C1 segment of cervical spinal cord (tissue), 14 donors: ENCODE results near the gene MID2.
A peak's percentile ranks its signal among the peaks of the same experiment; 100 is the strongest.
"Not testable (repeated sequence)": the region's sequence is repeated elsewhere in the genome, so short reads cannot be mapped to it uniquely, and the experiment has no call there.

Experiments
- DNase-seq, 14 donors: peaks; one replicate each; lab custom pipeline; 2025; lab: John Stamatoyannopoulos, UW

The MID2 gene

DNA sequence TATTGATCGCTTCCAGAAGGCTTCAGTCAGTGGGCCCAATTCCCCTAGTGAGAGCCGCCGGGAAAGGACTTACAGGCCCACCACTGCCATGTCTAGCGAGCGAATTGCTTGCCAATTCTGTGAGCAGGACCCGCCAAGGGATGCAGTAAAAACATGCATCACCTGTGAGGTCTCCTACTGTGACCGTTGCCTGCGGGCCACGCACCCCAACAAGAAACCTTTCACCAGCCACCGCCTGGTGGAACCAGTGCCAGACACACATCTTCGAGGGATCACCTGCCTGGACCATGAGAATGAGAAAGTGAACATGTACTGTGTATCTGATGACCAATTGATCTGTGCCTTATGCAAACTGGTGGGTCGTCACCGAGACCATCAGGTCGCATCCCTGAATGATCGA lies 15.3 kb downstream of the MID2 start:
- no peak for DNase-seq

- DNase-seq = no peak
These were observed 17.2 kb downstream of the MID2 start for GRCh38 chrX:107842715-107843400.

GRCh38 chrX:107845625-107846024 lies 20.0 kb downstream of the MID2 start:
- DNase-seq = no peak

- DNase-seq = no peak
These were observed 22.9 kb downstream of the MID2 start for GRCh38 chrX:107848591-107848990.

GRCh38 chrX:107849747-107850421 lies 24.2 kb downstream of the MID2 start:
- peak in 2 of 14 donors; percentile 0 to 4 for DNase-seq

GRCh38 chrX:107850422-107850765 lies 24.7 kb downstream of the MID2 start:
- DNase-seq = peak in 1 of 14 donors; percentile 26

GRCh38 chrX:107851215-107851614 lies 25.5 kb downstream of the MID2 start:
- DNase-seq = no peak

- DNase-seq = not testable (repeated sequence)
These were observed 26.0 kb downstream of the MID2 start for GRCh38 chrX:107851665-107852064.

- DNase-seq = no peak
These were observed 30.6 kb downstream of the MID2 start for GRCh38 chrX:107856289-107856688.

DNA sequence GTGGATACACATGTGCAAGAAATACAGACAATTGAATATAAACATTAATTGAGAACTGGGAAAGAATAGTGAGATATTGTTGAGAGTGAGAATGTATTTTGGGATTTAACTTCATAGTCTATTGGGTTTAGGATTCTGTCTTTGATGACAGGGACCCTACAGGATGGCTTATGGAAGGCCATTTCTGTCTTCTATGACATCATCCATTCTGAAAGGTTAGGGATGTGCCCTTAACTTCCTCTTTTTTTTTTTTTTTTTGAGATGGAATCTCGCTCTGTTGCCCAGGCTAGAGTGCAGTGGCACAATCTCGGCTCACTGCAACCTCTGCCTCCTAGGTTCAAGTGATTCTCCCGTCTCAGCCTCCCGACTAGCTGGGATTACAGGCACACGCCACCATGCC lies 31.4 kb downstream of the MID2 start:
- not testable (repeated sequence) for DNase-seq

GRCh38 chrX:107857837-107858236 lies 32.2 kb downstream of the MID2 start:
- no peak for DNase-seq

GRCh38 chrX:107861056-107861455 lies 35.4 kb downstream of the MID2 start:
- no peak for DNase-seq

GRCh38 chrX:107871136-107871535 lies 45.5 kb downstream of the MID2 start:
- no peak for DNase-seq

- DNase-seq = no peak
These were observed 52.4 kb downstream of the MID2 start for GRCh38 chrX:107878106-107878505.

DNA sequence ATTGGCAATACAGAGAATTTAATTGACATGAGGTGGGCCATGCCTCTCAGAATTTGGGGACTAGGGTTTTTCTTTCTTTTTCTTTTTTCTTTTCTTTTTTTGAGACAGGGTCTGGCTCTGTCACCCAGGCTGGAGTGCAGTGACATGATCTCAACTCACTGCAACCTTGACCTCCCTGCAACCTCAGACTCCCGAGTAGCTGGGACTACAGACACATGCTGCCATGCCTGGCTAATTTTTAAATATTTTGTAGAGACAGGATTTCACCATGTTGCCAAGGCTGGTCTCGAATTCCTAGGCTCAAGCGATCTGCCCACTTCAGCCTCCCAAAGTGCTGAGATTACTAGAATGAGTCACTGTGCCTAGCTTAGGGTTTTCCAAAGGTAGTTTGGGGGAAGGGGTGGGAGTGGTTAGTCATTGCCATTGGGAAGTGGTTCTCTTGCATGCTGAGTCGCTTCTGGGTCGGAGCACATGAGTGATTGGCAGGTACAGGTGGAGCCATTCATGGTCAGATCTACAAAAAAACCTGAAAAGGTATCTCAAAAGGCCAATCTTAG lies 54.5 kb downstream of the MID2 start:
- DNase-seq = no peak

DNA sequence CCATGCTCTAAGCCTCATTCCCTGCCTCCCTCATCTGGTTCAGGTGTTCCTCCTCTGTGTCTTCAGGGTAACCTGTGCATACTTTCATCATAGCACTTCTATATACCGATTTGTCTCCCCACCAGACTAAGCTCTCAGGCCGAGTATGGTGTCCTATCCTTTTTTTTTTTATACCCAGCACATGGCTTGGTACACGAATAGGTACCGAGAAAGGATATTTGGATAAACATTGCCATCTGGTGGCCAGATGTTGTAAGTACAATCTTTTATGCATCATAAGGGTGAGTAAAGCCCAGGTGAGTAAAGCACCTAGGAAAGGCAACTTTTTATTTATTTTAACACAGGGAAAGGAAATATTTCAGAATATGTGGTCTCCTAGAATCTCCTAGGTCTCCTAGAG lies 68.4 kb downstream of the MID2 start:
- DNase-seq = peak in 1 of 14 donors; percentile 0

GRCh38 chrX:107902721-107903120 lies 77.1 kb downstream of the MID2 start:
- no peak for DNase-seq

DNA sequence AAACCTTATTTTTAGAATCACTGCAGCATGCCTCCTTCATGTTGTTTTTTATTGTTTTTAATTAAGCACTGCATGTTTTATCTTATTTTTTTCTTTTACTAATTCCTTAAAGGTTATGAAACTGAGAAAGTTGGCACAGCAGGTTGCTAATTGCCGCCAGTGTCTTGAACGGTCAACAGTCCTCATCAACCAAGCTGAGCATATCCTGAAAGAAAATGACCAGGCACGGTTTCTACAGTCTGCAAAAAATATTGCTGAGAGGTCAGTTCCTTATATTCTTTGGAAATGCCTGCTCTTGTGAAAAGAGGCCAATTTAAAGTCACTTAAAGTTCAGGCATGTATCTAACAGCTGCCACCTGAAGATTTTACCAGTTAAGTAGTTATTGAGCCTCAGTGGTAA lies 79.7 kb downstream of the MID2 start:
- no peak for DNase-seq

- no peak for DNase-seq
These were observed 98.6 kb downstream of the MID2 start for GRCh38 chrX:107924136-107924746.

- no peak for DNase-seq
These were observed 108.6 kb downstream of the MID2 start for GRCh38 chrX:107934262-107934661.

DNA sequence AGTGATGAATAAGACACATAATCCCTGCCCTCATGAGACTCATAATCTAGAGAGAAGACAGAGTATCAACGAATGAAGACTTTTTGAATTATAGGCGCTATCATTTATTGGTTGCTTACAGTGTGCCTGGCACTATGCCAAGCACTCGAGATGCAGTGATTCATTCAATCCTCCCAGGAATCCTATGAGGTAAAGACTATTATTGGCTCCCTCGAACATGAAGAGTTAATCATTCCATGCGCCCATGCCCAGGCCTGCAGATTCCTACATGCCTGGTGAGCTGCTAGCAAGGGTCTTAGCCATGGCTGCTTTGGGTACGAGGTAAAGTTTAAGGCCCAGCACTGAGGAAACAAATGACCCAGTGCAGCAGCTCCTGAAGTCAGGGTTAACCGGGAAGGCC lies 109.5 kb downstream of the MID2 start:
- DNase-seq = no peak

- DNase-seq = no peak
These were observed 110.2 kb downstream of the MID2 start for GRCh38 chrX:107935664-107936433.
